GM23338 (cell line): ENCODE results near the gene LRRC18. TPM values are rescaled to one million over a fixed set of nuclear protein-coding genes. Genes with fewer than 3 reads are reported as not detected.

Source experiments
- ATAC-seq: fragments of 200-7000 bp; cut with Tn5 transposase; 3 replicates; pipeline ENCODE4 v1.9.1; 2020
- DNase-seq: peaks from one replicate; pipeline ENCODE4 v3.0.0-alpha.2; 2015; ENCODE audit warnings: low spot score
- H2AFZ ChIP-seq: fragments of 200-600 bp; sonication (generic); 2 replicates; pipeline ENCODE4 v1.8.0; 2016; ENCODE audit warnings: antibody characterized with exemption, mild to moderate bottlenecking, moderate library complexity
- H3F3A ChIP-seq: fragments of 200-600 bp; sonication (generic); replicated peaks from 2 replicates; pipeline ENCODE4 v1.8.0; 2017; ENCODE audit warnings: antibody characterized with exemption, mixed run types, low read depth
- H3K27ac ChIP-seq: fragments of 200-600 bp; sonication (generic); 2 replicates; pipeline ENCODE4 v1.6.1; 2016; ENCODE audit warnings: low read depth
- H3K27me3 ChIP-seq: fragments of 200-600 bp; sonication (generic); 2 replicates; pipeline ENCODE4 v1.8.0; 2016; ENCODE audit warnings: mild to moderate bottlenecking, mixed run types, moderate library complexity; ENCODE audit not compliant: insufficient read depth
- H3K36me3 ChIP-seq: fragments of 200-600 bp; sonication (generic); 2 replicates; pipeline ENCODE4 v1.8.0; 2016; ENCODE audit warnings: mild to moderate bottlenecking; ENCODE audit not compliant: insufficient read depth
- H3K4me1 ChIP-seq: fragments of 200-600 bp; sonication (generic); 2 replicates; pipeline ENCODE4 v1.8.0; 2016; ENCODE audit warnings: mild to moderate bottlenecking, moderate library complexity; ENCODE audit not compliant: insufficient read depth
- H3K4me2 ChIP-seq: fragments of 200-600 bp; sonication (generic); 2 replicates; pipeline ENCODE4 v1.7.1; 2017; ENCODE audit warnings: mixed run types
- H3K4me3 ChIP-seq: fragments of 200-600 bp; sonication (generic); 2 replicates; pipeline ENCODE4 v1.6.1; 2016; ENCODE audit warnings: mixed run types
- H3K79me2 ChIP-seq: fragments of 200-600 bp; sonication (generic); replicated peaks from 2 replicates; pipeline ENCODE4 v1.8.0; 2017; ENCODE audit warnings: mild to moderate bottlenecking; ENCODE audit not compliant: insufficient read depth
- H3K9me2 ChIP-seq: fragments of 200-600 bp; sonication (generic); 2 replicates; pipeline ENCODE4 v1.8.0; 2017; ENCODE audit not compliant: insufficient read depth
- H4K20me1 ChIP-seq: fragments of 200-600 bp; sonication (generic); replicated peaks from 2 replicates; pipeline ENCODE4 v1.8.0; 2017; ENCODE audit warnings: mild to moderate bottlenecking; ENCODE audit not compliant: insufficient read depth
- H3K27ac Mint-ChIP-seq: 2 replicates; pipeline ENCODE4 v1.8.0; 2020; ENCODE audit warnings: inconsistent platforms, mild to moderate bottlenecking, moderate library complexity, mixed read lengths
- H3K27me3 Mint-ChIP-seq: 3 replicates; pipeline ENCODE4 v1.8.0; 2022; ENCODE audit warnings: low read depth, mild to moderate bottlenecking, moderate library complexity, mixed read lengths, inconsistent platforms; ENCODE audit not compliant: insufficient read depth, poor library complexity
- H3K36me3 Mint-ChIP-seq: 3 replicates; pipeline ENCODE4 v1.8.0; 2021; ENCODE audit warnings: low read depth, mild to moderate bottlenecking, inconsistent platforms, moderate library complexity, mixed read lengths
- H3K4me1 Mint-ChIP-seq: 3 replicates; pipeline ENCODE4 v1.8.0; 2020; ENCODE audit warnings: mild to moderate bottlenecking, inconsistent platforms, mixed read lengths
- H3K4me3 Mint-ChIP-seq: 3 replicates; pipeline ENCODE4 v1.8.0; 2021; ENCODE audit warnings: moderate library complexity, mild to moderate bottlenecking, inconsistent platforms, mixed read lengths
- H3K9me3 Mint-ChIP-seq: 3 replicates; pipeline ENCODE4 v1.8.0; 2020; ENCODE audit warnings: moderate library complexity, mild to moderate bottlenecking, inconsistent platforms, mixed read lengths
- CTCF ChIP-seq, 2 experiments: fragments of 200-600 bp in 1 of 2; sonication (generic) in 1 of 2; conservative IDR thresholded peaks; 2 replicates each; pipeline versions ENCODE4 v1.5.1 to v1.6.1; 2016 to 2017; ENCODE audit warnings: antibody characterized with exemption in 2 of 2, low read depth in 2 of 2, mild to moderate bottlenecking in 2 of 2, moderate library complexity in 1 of 2
- EZH2 ChIP-seq: fragments of 200-600 bp; sonication (generic); IDR thresholded peaks from one replicate; pipeline ENCODE4 v1.8.0; 2017; ENCODE audit warnings: antibody characterized with exemption, mild to moderate bottlenecking, low read depth; ENCODE audit not compliant: unreplicated experiment
- EZH2phosphoT487 ChIP-seq: fragments of 200-600 bp; sonication (generic); IDR thresholded peaks from one replicate; pipeline ENCODE4 v1.8.1; 2018; ENCODE audit warnings: antibody characterized with exemption; ENCODE audit not compliant: unreplicated experiment
- JUNB ChIP-seq: IDR thresholded peaks from one replicate; pipeline ENCODE4 v1.6.1; 2016; ENCODE audit warnings: antibody characterized with exemption; ENCODE audit not compliant: unreplicated experiment
- POLR2AphosphoS5 ChIP-seq: IDR thresholded peaks from 2 replicates; pipeline ENCODE4 v1.6.1; 2016; ENCODE audit warnings: antibody characterized with exemption, low read depth
- STAT1 ChIP-seq: IDR thresholded peaks from one replicate; pipeline ENCODE4 v1.6.1; 2016; ENCODE audit warnings: antibody characterized with exemption; ENCODE audit not compliant: unreplicated experiment
- ZNF462 ChIP-seq: fragments of 250-450 bp; sonication (Bioruptor Pico); IDR thresholded peaks from 2 replicates; pipeline ENCODE4 v1.5.0; 2020; ENCODE audit warnings: mild to moderate bottlenecking, moderate library complexity
- polyA plus RNA-seq: library from polyadenylated mRNA; unstranded; fragments of >200 nt; fragmentation: Nextera tagmentation; extraction: Ambion mirVana; gene quantifications from 2 replicates; pipeline ENCODE4 v1.2.1, GENCODE V29; 2016
- total RNA-seq: library from RNA; depleted of rRNA; stranded (reverse); fragments of >200 nt; shearing (Covaris generic); gene quantifications from 2 replicates; pipeline ENCODE4 v1.2.3, GENCODE V29; 2014
- TF ChIP-seq, protein P1 (sequence below): IDR thresholded peaks from 2 replicates; pipeline ENCODE4 v1.6.1; 2016; ENCODE audit warnings: antibody characterized with exemption

LRRC18 gene
- total and polyA plus RNA-seq, 2 experiments from 2014 or later = not detected

DNA sequence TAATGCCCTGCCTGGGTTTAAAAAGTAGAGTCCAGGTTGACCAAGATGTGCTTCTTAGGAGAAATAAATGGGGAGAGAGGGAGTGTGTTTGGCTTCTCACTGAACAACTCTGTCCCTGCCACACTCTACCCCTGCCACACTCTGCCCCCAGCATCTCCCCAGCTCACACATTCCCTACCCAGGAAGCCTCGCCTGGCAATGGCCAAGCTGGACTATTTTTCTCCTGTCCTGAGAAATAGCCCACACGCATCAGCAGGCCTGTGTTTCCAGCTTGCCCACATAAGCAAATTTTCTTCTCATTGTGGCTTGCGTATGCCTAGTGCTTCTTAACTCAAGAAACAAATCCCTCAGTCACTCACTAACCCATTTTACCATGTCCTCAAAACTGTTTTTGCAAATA is 1.8 kb downstream of the LRRC18 start (continued):
- TF ChIP-seq ZNF462 (CRISPR knock-in tag) (no peak), POLR2AphosphoS5 (no peak), CTCF (conservative IDR thresholded peaks at IDR 0.05; ENCODE audit: low read depth in 2 of 2) (no peak)

DNA sequence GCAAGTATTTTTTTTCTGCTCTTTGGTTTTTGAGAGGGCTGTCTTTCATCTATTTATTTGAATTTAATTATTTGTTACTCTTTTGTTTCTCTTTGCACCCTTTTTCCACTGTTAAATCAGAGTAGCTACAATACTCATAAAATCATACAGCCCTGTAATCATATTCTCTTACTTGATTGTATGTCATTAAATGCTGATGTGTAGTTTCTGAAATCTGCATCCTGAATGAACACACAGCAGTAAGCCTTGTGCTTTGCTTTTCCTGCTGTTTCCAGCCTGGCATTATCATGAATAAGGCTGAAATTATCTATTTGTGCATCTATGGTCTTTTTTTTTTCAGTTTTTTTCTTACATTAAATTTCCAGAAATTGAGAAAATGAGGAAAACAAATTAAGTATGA is 4.1 kb downstream of the LRRC18 start:
- Histone ChIP-seq H2AFZ (no peak overlapping the region), H3K4me1 (0 out of 2 replicates have a peak, but pooled peaks cover 6% of the 10 kb centered on the region), H3F3A (no peaks in the 10 kb centered on the region), H4K20me1 (no peaks in the 10 kb centered on the region), H3K27ac (no peak overlapping the region), H3K36me3 (no peaks in the 10 kb centered on the region), H3K9me2 (no peaks in the 10 kb centered on the region), H3K79me2 (no peaks in the 10 kb centered on the region), H3K4me3 (no peak overlapping the region), H3K4me2 (no peak overlapping the region), H3K27me3 (no peaks in the 10 kb centered on the region)
- DNase-seq (no peak), ATAC-seq (no peak)
- Mint-ChIP-seq H3K4me3 (no peak overlapping the region), H3K9me3 (no peaks in the 10 kb centered on the region; the same call in 2 of the 3 replicates), H3K4me1 (peaks cover 22% of the 10 kb centered on the region), H3K27ac (no peak overlapping the region), H3K36me3 (no peaks in the 10 kb centered on the region), H3K27me3 (no peaks in the 10 kb centered on the region)
- TF ChIP-seq, protein P1, sequence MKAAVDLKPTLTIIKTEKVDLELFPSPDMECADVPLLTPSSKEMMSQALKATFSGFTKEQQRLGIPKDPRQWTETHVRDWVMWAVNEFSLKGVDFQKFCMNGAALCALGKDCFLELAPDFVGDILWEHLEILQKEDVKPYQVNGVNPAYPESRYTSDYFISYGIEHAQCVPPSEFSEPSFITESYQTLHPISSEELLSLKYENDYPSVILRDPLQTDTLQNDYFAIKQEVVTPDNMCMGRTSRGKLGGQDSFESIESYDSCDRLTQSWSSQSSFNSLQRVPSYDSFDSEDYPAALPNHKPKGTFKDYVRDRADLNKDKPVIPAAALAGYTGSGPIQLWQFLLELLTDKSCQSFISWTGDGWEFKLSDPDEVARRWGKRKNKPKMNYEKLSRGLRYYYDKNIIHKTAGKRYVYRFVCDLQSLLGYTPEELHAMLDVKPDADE = no peak
- TF ChIP-seq EZH2phosphoT487 = no peak
- no peak for TF ChIP-seq CTCF (conservative IDR thresholded peaks at IDR 0.05; ENCODE audit: low read depth in 2 of 2)
- TF ChIP-seq STAT1 = no peak
- no peak for TF ChIP-seq EZH2
- no peak for TF ChIP-seq JUNB
